Large intestine (tissue), 3 donors: Measurements from ENCODE around the gene MB21D2. TPM values are rescaled to one million over a fixed set of nuclear protein-coding genes. Genes with fewer than 3 reads are reported as not detected.

ENCODE experiments used
- DNase-seq, 2 donors: peaks; one replicate each; pipeline versions ENCODE4 v3.0.0 to v3.0.0-alpha.2; 2013
- H3K27ac ChIP-seq: one replicate; pipeline ENCODE4 v1.5.1; 2013; ENCODE audit warnings: low read length
- H3K27me3 ChIP-seq: 2 replicates; pipeline ENCODE4 v1.6.1; 2013; ENCODE audit warnings: low read length; ENCODE audit not compliant: control insufficient read depth, insufficient read depth
- H3K36me3 ChIP-seq: 2 replicates; pipeline ENCODE4 v1.6.1; 2013; ENCODE audit warnings: low read length; ENCODE audit not compliant: control insufficient read depth, insufficient read depth
- H3K4me1 ChIP-seq: one replicate; pipeline ENCODE4 v1.6.1; 2013; ENCODE audit warnings: low read length; ENCODE audit not compliant: control insufficient read depth, insufficient read depth
- H3K4me3 ChIP-seq: one replicate; pipeline ENCODE4 v1.5.1; 2013; ENCODE audit warnings: low read length
- H3K9me3 ChIP-seq: one replicate; pipeline ENCODE4 v1.6.1; 2013; ENCODE audit warnings: mild to moderate bottlenecking, low read depth, low read length, moderate library complexity; ENCODE audit not compliant: control insufficient read depth
- WGBS: methylation state at CpG from one replicate; pipeline ENCODE4 v1.1.5; 2013; ENCODE audit warnings: low lambda C conversion rate; ENCODE audit not compliant: insufficient coverage; 5-methylcytosine and 5-hydroxymethylcytosine counted together
- polyA plus RNA-seq: library from polyadenylated mRNA; unstranded; fragments of 120-200 nt; gene quantifications from one replicate; pipeline ENCODE4 v1.2.1, GENCODE V29; 2013

Gene MB21D2
- polyA plus RNA-seq, 1 donor, result 18.3 TPM

GRCh38 chr3:192842138-192842537, 75.5 kb downstream of the MB21D2 start:
- no peaks in the 10 kb centered on the region for H3K9me3 ChIP-seq
- WGBS, result 95% methylated on average over 3 of the region's 8 CpGs
- no peak for DNase-seq
- peak overlapping the region; percentile 80 for H3K27ac ChIP-seq
- H3K4me3 ChIP-seq, result no peak overlapping the region
- no peaks in the 10 kb centered on the region for H3K36me3 ChIP-seq
- H3K27me3 ChIP-seq, result no peaks in the 10 kb centered on the region
- H3K4me1 ChIP-seq, result peaks cover 26% of the 10 kb centered on the region

- no peak overlapping the region for H3K4me3 ChIP-seq
- H3K9me3 ChIP-seq, result no peaks in the 10 kb centered on the region
- H3K27me3 ChIP-seq, result no peaks in the 10 kb centered on the region
- peaks cover 26% of the 10 kb centered on the region for H3K4me1 ChIP-seq
- 38% methylated on average over 1 of the region's 6 CpGs for WGBS
- no peaks in the 10 kb centered on the region for H3K36me3 ChIP-seq
- peak; percentile 65 to 88 for DNase-seq
- H3K27ac ChIP-seq, result peak overlapping the region; percentile 80
Observed at GRCh38 chr3:192841428-192841827, 76.2 kb downstream of the MB21D2 start.

GRCh38 chr3:192840143-192840836, 77.4 kb downstream of the MB21D2 start:
- H3K4me3 ChIP-seq, result no peak overlapping the region
- H3K27me3 ChIP-seq, result no peaks in the 10 kb centered on the region
- H3K36me3 ChIP-seq, result no peaks in the 10 kb centered on the region
- H3K9me3 ChIP-seq, result no peaks in the 10 kb centered on the region
- H3K4me1 ChIP-seq, result peaks cover 29% of the 10 kb centered on the region
- H3K27ac ChIP-seq, result peak overlapping the region; percentile 80
- WGBS, result 86% methylated on average over 1 of the region's 10 CpGs
- no peak for DNase-seq

GRCh38 chr3:192835818-192836815, 81.5 kb downstream of the MB21D2 start:
- H3K27ac ChIP-seq, result no peak overlapping the region
- H3K9me3 ChIP-seq, result no peaks in the 10 kb centered on the region
- H3K36me3 ChIP-seq, result no peaks in the 10 kb centered on the region
- no peak for DNase-seq
- no peak overlapping the region for H3K4me3 ChIP-seq
- H3K4me1 ChIP-seq, result peaks cover 12% of the 10 kb centered on the region
- WGBS, result no CpG with 5 or more reads among the region's 7 CpGs
- H3K27me3 ChIP-seq, result no peaks in the 10 kb centered on the region

- H3K9me3 ChIP-seq, result no peaks in the 10 kb centered on the region
- H3K4me1 ChIP-seq, result peaks cover 4% of the 10 kb centered on the region
- no peaks in the 10 kb centered on the region for H3K36me3 ChIP-seq
- H3K27ac ChIP-seq, result no peak overlapping the region
- DNase-seq, result no peak
- WGBS, result 50% methylated on average over 1 of the region's 3 CpGs
- no peaks in the 10 kb centered on the region for H3K27me3 ChIP-seq
- no peak overlapping the region for H3K4me3 ChIP-seq
Observed at GRCh38 chr3:192834428-192834827, 83.2 kb downstream of the MB21D2 start.

- H3K4me3 ChIP-seq, result no peak overlapping the region
- no peaks in the 10 kb centered on the region for H3K9me3 ChIP-seq
- no peaks in the 10 kb centered on the region for H3K36me3 ChIP-seq
- H3K4me1 ChIP-seq, result peaks cover 4% of the 10 kb centered on the region
- H3K27me3 ChIP-seq, result no peaks in the 10 kb centered on the region
- DNase-seq, result no peak
- 100% methylated on average over 2 of the region's 9 CpGs for WGBS
- H3K27ac ChIP-seq, result no peak overlapping the region
Observed at GRCh38 chr3:192833177-192833890, 84.3 kb downstream of the MB21D2 start.

- peaks cover 4% of the 10 kb centered on the region for H3K4me1 ChIP-seq
- no CpG with 5 or more reads among the region's 1 CpG for WGBS
- no peaks in the 10 kb centered on the region for H3K36me3 ChIP-seq
Observed at GRCh38 chr3:192831801-192832347, 85.8 kb downstream of the MB21D2 start.

GRCh38 chr3:192831111-192831644, 86.5 kb downstream of the MB21D2 start:
- H3K27me3 ChIP-seq, result no peaks in the 10 kb centered on the region
- H3K4me3 ChIP-seq, result no peak overlapping the region
- DNase-seq, result no peak
- peaks cover 2% of the 10 kb centered on the region for H3K4me1 ChIP-seq
- no peaks in the 10 kb centered on the region for H3K36me3 ChIP-seq
- no peaks in the 10 kb centered on the region for H3K9me3 ChIP-seq
- no peak overlapping the region for H3K27ac ChIP-seq
- WGBS, result 80% methylated on average over 1 of the region's 6 CpGs

More at GRCh38 chr3:192831801-192832347, 85.8 kb downstream of the MB21D2 start:
- no peak for DNase-seq
- Histone ChIP-seq H3K27ac (no peak overlapping the region), H3K4me3 (no peak overlapping the region), H3K27me3 (no peaks in the 10 kb centered on the region), H3K9me3 (no peaks in the 10 kb centered on the region)

GRCh38 chr3:192830291-192831110, 87.2 kb downstream of the MB21D2 start:
- Histone ChIP-seq H3K27ac (no peak overlapping the region), H3K36me3 (no peaks in the 10 kb centered on the region), H3K4me1 (no peaks in the 10 kb centered on the region), H3K4me3 (no peak overlapping the region), H3K27me3 (no peaks in the 10 kb centered on the region), H3K9me3 (no peaks in the 10 kb centered on the region)
- no peak for DNase-seq
- 100% methylated on average over 1 of the region's 7 CpGs for WGBS
